BJ (cell line): ENCODE measurements around the gene LRAT. TPM values are rescaled to one million over a fixed set of nuclear protein-coding genes. Genes with fewer than 3 reads are reported as not detected.

Source experiments
- CTCF ChIA-PET: fragments of 350-600 bp; formaldehyde crosslinking; extraction: SDS; loops from one replicate; lab custom pipeline; 2021; ENCODE audit warnings: antibody characterized with exemption, inconsistent platforms; lab: Yijun Ruan, JAX
- POLR2A ChIA-PET: fragments of 300-600 bp; sonication (Branson Sonifier 250); formaldehyde crosslinking; extraction: SDS; loops from one replicate; lab custom pipeline; 2021; ENCODE audit warnings: antibody characterized with exemption; lab: Charles Lee
- DNase-seq: peaks from one replicate; pipeline ENCODE4 v3.0.0-alpha.2; 2011; ENCODE audit warnings: low read depth
- H3K27me3 ChIP-seq: 2 replicates; pipeline ENCODE4 v1.6.0; 2011; ENCODE audit warnings: low read length; ENCODE audit not compliant: control insufficient read depth, insufficient read depth
- H3K36me3 ChIP-seq: 2 replicates; pipeline ENCODE4 v1.5.1; 2011; ENCODE audit warnings: low read length; ENCODE audit not compliant: control insufficient read depth, insufficient read depth
- H3K4me3 ChIP-seq: 2 replicates; pipeline ENCODE4 v1.5.1; 2011; ENCODE audit warnings: low read depth, mild to moderate bottlenecking, control low read depth, low read length
- CTCF ChIP-seq: IDR thresholded peaks from 2 replicates; pipeline ENCODE4 v1.5.1; 2011; ENCODE audit warnings: low read depth, mild to moderate bottlenecking, control low read depth, inconsistent platforms, low read length, moderate library complexity; ENCODE audit not compliant: insufficient read depth
- polyA plus RNA-seq: library from polyadenylated mRNA; depleted of rRNA; stranded (reverse); fragments of >200 nt; gene quantifications from 2 replicates; pipeline ENCODE4 v1.2.3, GENCODE V29; 2011

Gene LRAT
- polyA plus RNA-seq, 1 experiment = not detected

- no peak overlapping the region for H3K4me3 ChIP-seq
- no peak for TF ChIP-seq CTCF
- POLR2A ChIA-PET = no interaction called here
Observed at GRCh38 chr4:154731756-154732155, 12.0 kb upstream of the LRAT start.

GRCh38 chr4:154732669-154733068 is 11.1 kb upstream of the LRAT start:
- TF ChIP-seq CTCF = no peak
- no peak for DNase-seq
- no peaks in the 10 kb centered on the region for H3K27me3 ChIP-seq
- POLR2A ChIA-PET = no interaction called here
- no peaks in the 10 kb centered on the region for H3K36me3 ChIP-seq
- H3K4me3 ChIP-seq = no peak overlapping the region
- CTCF ChIA-PET = no interaction called here

More at GRCh38 chr4:154731756-154732155, 12.0 kb upstream of the LRAT start:
- no peak for DNase-seq
- CTCF ChIA-PET = no interaction called here
- Histone ChIP-seq H3K36me3 (no peaks in the 10 kb centered on the region), H3K27me3 (no peaks in the 10 kb centered on the region)

GRCh38 chr4:154736770-154737169 is 7.0 kb upstream of the LRAT start:
- no peak for DNase-seq
- Histone ChIP-seq H3K27me3 (peaks cover 9% of the 10 kb centered on the region), H3K4me3 (no peak overlapping the region), H3K36me3 (no peaks in the 10 kb centered on the region)
- POLR2A ChIA-PET = no interaction called here
- CTCF ChIA-PET = no interaction called here
- no peak for TF ChIP-seq CTCF

GRCh38 chr4:154738426-154738825 is 5.4 kb upstream of the LRAT start:
- POLR2A ChIA-PET = no interaction called here
- CTCF ChIA-PET = no interaction called here
- H3K27me3 ChIP-seq = peaks cover 23% of the 10 kb centered on the region
- no peak overlapping the region for H3K4me3 ChIP-seq
- TF ChIP-seq CTCF = no peak
- no peak for DNase-seq
- no peaks in the 10 kb centered on the region for H3K36me3 ChIP-seq

GRCh38 chr4:154739111-154739510 is 4.7 kb upstream of the LRAT start:
- CTCF ChIA-PET = no interaction called here
- no peak for TF ChIP-seq CTCF
- POLR2A ChIA-PET = no interaction called here
- H3K4me3 ChIP-seq = no peak overlapping the region
- H3K36me3 ChIP-seq = no peaks in the 10 kb centered on the region
- no peak for DNase-seq
- H3K27me3 ChIP-seq = peaks cover 29% of the 10 kb centered on the region
